Lower leg skin (tissue), 4 donors: Measurements from ENCODE around the gene TSPAN32. TPM values are rescaled to one million over a fixed set of nuclear protein-coding genes. Genes with fewer than 3 reads are reported as not detected.

Experiments
- DNase-seq, 2 donors: peaks; one replicate each; pipeline ENCODE4 v3.0.0-alpha.2; 2019; ENCODE audit warnings: low spot score in 2 of 2
- H3K4me3 ChIP-seq: fragments of 200-600 bp; sonication (generic); 2 replicates; pipeline ENCODE4 v1.5.1; 2017; ENCODE audit warnings: mild to moderate bottlenecking, low read depth; ENCODE audit not compliant: poor library complexity, severe bottlenecking
- CTCF ChIP-seq, 3 donors: fragments of 450-650 bp; IDR thresholded peaks; one replicate each; pipeline ENCODE4 v1.5.1; 2016; ENCODE audit warnings: antibody characterized with exemption in 3 of 3, mild to moderate bottlenecking in 3 of 3, moderate library complexity in 2 of 3
- POLR2A ChIP-seq, 2 donors: fragments of 450-650 bp; IDR thresholded peaks; one replicate each; pipeline ENCODE4 v1.6.1; 2016 to 2017; ENCODE audit warnings: antibody characterized with exemption in 2 of 2, mild to moderate bottlenecking in 1 of 2, moderate library complexity in 1 of 2
- WGBS, 2 donors: methylation state at CpG; one replicate each; pipeline ENCODE4 v1.1.5; 2018; 5-methylcytosine and 5-hydroxymethylcytosine counted together
- intact Hi-C: fragments of 100-400 bp; cut with DNase I; formaldehyde crosslinking; loops from one replicate; pipeline ENCODE4 v1.15.0; 2023; ENCODE audit warnings: low total_unique reads
- total RNA-seq, 4 donors: library from RNA; depleted of rRNA; stranded (reverse); fragments of >200 nt; gene quantifications; one replicate each; pipeline ENCODE4 v1.1.0, GENCODE V29; 2016

The TSPAN32 gene
- total RNA-seq, 4 donors from 2014 or later = 0.30 to 2.4 (median 1.5) TPM

- intact Hi-C loops = loop anchor here (5.0 kb wide), 2 partner anchors 102 to 117 kb away; no protein-coding TSS in a partner anchor
- no peak overlapping the region for H3K4me3 ChIP-seq
- no peak for TF ChIP-seq POLR2A (IDR thresholded peaks at IDR 0.05)
- no peak for TF ChIP-seq CTCF (IDR thresholded peaks at IDR 0.05)
- DNase-seq = peak; percentile 26 to 83
- 44 to 54% methylated on average over 10 to 18 of the region's 18 CpGs for WGBS, 2 donors
Observed at GRCh38 chr11:2298795-2299761, 2.7 kb upstream of the TSPAN32 start.

GRCh38 chr11:2299773-2300172, 2.0 kb upstream of the TSPAN32 start:
- intact Hi-C loops = loop anchor here (5.0 to 10.0 kb wide), 3 partner anchors 102 to 235 kb away; no protein-coding TSS in a partner anchor

DNA sequence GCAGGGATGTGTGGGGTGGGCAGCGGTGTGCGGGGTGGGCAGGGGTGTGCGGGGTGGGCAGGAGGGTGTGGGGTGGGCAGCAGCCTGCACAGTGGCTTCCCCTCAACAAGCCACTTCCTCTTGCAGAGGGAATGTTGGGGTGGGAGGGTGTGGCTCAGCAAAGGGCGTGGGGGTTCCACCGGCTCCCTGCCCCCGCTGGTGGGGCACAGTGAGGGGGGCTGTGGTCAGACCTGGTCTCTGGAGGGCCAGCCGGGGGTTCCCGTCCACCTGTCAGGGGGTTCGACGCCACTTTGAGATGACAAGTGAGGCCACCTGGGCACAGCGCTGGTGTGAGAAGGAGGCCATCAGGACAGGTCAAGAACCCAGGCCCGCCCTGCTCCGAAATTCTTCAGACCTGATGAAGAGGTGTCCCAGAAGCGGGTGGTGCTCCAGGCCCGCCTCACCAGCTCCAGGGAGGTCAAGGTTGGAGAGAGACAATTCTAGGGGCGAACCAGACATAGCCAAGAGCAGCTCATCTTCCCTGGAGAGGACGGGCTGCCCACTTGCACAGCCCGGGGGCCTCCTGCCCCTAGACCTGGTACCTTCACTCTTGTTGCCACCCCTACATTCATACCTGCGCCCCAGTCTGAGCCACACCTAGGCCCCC, 1.4 kb upstream of the TSPAN32 start:
- intact Hi-C loops = loop anchor here (10.0 kb wide), 1 partner anchor 234 kb away; no protein-coding TSS in a partner anchor
- peak; percentile 13 to 81 for DNase-seq
- TF ChIP-seq POLR2A (IDR thresholded peaks at IDR 0.05) (no peak), CTCF (IDR thresholded peaks at IDR 0.05) (no peak)
- no peak overlapping the region for H3K4me3 ChIP-seq
- WGBS, 2 donors = 67 to 69% methylated on average over 18 to 19 of the region's 19 CpGs

More at GRCh38 chr11:2299773-2300172, 2.0 kb upstream of the TSPAN32 start:
- whole genome bisulfite sequencing, 2 donors = 55 to 60% methylated on average over 8 to 10 of the region's 10 CpGs
- DNase-seq = peak in 1 of 2 donors; percentile 56
- TF ChIP-seq POLR2A (IDR thresholded peaks at IDR 0.05) (no peak), CTCF (IDR thresholded peaks at IDR 0.05) (no peak)
- no peak overlapping the region for H3K4me3 ChIP-seq

DNA sequence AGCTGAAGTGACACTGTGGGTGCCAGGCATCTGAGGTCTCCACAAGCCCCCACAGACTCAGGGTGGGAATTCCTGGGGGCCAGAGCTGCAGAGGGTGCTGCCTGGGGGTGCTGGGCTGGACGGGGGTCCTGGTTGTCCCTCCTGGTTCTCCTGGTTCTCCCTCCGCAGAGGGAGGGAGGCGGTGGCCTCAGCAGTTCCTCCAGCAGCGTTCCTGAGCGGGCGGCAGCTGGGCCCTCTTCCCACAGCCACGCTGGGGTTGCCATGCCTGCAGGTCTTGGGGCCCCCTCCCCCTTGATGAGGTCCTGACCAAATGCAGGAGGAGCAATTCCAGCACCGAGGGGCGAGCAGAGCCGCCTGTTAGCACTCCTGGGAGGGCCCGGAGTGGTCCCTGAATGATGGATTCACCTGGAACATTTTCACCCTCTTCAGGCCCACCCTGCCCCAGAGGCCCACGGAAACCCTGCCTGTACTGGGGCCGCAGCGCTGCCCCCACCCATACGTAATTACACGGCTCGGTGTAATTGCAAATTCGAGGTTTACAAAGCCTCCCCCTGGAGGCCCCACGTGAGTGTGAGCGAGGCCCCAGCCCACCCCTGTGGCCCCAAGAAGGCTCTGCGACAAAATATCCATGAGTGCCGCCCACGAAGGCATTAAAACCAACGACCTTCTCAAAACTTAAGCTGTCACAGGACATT, 730 bp upstream of the TSPAN32 start:
- TF ChIP-seq CTCF (IDR thresholded peaks at IDR 0.05) = no peak
- no peak for TF ChIP-seq POLR2A (IDR thresholded peaks at IDR 0.05)
- no peak overlapping the region for H3K4me3 ChIP-seq
- intact Hi-C loops = loop anchor here (10.0 kb wide), 1 partner anchor 234 kb away; no protein-coding TSS in a partner anchor
- 67 to 75% methylated on average over 17 to 23 of the region's 24 CpGs for WGBS, 2 donors
- DNase-seq = peak in 1 of 2 donors; percentile 84

GRCh38 chr11:2302306-2302895, 588 bp downstream of the TSPAN32 start:
- 58 to 79% methylated on average over 10 to 16 of the region's 16 CpGs for WGBS, 2 donors
- no peak overlapping the region for H3K4me3 ChIP-seq

More at GRCh38 chr11:2302306-2302895, 588 bp downstream of the TSPAN32 start:
- intact Hi-C loops = loop anchor here (10.0 kb wide), 1 partner anchor 232 kb away; no protein-coding TSS in a partner anchor
- TF ChIP-seq POLR2A (IDR thresholded peaks at IDR 0.05) (no peak), CTCF (IDR thresholded peaks at IDR 0.05) (no peak)
- peak; percentile 15 to 87 for DNase-seq
